GM12875 (cell line): ENCODE measurements around the gene MEG3.

Experiments
- H3K4me3 ChIP-seq: one replicate; pipeline ENCODE4 v1.5.1; 2011; ENCODE audit warnings: low read depth, low read length, control low read depth
- TF ChIP-seq, protein P1 (sequence below): IDR thresholded peaks from 2 replicates; pipeline ENCODE4 v1.5.1; 2011; ENCODE audit warnings: low read depth, mild to moderate bottlenecking, control low read depth, inconsistent platforms, low read length, moderate library complexity, borderline replicate concordance; ENCODE audit not compliant: insufficient read depth

MEG3 gene

DNA sequence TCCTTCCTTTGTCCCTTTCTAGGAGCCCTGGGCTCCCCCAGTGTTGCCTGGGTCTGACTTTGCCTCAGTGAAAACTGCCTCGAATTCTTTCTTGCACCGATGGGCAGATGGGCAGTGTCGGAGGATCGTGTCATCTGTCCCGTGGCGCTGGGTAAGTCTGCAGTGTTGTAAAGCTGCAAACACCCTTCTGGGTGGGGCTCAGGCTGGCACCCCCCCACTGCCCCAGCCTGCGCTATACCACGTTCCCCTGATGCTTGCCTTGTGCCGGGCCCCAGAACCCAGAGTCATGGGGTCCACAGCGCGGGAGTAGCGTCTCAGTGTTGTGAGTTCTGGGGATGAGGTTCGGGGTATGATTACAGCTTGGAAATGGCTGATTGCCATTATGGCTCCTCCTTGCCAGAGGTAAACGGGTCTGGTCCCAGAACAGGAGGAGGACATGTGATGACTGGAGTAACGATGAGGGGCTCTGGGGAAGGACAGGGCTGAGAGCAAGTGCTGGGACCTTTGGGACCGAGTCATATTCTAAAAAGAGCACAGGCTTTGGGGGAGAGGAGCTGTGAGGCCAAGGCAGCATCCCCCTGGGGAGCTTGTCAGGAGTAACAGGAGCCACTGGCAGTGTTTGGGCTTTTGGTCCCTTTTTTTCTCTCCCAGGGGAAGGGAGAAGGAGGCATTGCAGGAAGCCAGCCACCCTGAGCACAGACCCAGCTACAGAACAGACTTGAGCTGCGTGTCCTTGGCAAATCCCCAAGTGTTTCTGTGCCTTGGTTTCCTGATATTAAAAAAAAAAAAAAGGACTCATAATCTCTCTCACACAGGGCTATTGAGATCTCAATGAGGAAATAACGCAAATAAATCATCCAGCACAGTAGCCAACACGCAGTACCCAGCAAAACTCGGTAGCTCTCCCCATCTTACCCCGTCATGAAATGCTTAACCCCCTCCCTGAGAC, 73.3 kb downstream of the MEG3 start:
- no peak overlapping the region for H3K4me3 ChIP-seq
- TF ChIP-seq, protein P1, sequence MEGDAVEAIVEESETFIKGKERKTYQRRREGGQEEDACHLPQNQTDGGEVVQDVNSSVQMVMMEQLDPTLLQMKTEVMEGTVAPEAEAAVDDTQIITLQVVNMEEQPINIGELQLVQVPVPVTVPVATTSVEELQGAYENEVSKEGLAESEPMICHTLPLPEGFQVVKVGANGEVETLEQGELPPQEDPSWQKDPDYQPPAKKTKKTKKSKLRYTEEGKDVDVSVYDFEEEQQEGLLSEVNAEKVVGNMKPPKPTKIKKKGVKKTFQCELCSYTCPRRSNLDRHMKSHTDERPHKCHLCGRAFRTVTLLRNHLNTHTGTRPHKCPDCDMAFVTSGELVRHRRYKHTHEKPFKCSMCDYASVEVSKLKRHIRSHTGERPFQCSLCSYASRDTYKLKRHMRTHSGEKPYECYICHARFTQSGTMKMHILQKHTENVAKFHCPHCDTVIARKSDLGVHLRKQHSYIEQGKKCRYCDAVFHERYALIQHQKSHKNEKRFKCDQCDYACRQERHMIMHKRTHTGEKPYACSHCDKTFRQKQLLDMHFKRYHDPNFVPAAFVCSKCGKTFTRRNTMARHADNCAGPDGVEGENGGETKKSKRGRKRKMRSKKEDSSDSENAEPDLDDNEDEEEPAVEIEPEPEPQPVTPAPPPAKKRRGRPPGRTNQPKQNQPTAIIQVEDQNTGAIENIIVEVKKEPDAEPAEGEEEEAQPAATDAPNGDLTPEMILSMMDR, result no peak

DNA sequence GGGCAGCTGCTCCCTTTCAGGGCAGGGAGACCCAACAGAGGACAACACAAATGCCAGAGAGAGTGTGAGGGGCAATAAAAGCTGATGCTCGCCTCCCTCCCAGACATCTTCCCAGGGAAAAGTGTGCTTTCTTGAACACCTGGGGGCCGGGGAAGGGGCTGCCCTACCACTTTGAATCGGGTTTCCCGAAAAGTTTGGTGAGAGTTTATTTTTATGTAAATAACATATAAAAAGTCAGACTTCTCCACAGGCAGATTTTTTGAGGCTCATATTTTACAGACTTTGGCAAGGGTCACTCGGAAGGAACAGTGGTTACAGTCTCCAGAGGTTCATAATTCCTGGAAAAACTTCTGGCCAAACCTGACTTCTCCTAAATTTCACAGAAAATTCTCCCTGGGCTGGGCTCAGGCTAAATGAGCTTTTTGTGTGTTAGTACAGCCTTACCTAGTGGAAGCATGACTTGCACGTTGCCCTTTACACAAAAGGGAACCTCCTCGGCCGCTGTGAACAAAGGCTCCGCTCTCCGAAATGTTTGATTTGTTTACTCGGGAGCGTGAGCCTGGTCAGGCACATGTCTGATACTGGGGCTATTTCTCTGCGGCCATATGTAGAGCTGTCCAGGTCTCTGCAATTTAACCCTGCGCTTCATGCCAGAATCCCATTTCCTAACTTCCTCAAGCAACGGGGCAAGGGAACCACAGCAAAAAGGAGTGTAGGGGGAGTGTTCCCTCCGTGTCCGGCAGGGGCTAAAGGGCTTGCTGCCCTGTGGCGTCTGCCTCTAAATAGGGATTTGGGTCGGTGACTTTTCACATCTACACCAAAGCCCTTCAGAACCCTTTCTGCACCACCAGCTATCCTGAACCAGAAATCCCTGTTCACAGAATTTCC, 74.2 kb downstream of the MEG3 start:
- TF ChIP-seq, protein P1, result no peak
- H3K4me3 ChIP-seq, result no peak overlapping the region

DNA sequence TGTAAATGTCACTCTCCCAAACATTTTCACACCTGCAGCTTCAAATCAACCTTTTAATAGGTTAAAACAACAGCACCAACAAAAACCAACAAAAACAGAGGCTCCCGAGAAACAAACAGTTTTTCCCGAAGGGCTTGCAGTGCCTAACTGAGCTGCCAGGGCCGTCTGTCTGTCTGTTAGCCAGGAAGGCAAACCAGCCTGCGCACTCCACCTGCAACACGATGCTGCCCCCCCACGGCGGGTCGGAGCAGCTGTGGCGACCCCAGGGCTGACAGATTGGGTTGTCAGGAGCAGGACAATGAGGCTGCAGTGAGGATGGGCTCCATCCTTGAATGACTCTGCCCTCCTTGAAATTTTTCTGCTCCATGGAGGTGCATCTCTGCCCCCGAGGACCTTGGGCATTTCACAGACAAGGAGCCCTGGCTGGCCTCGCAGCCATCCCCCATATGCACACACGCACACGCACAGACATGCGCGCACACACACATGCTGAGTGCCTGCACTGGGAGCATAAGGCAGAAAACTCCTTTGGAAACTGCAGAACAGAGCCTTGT, 75.0 kb downstream of the MEG3 start:
- TF ChIP-seq, protein P1, result peak; percentile 37; the same call in 1 of the 2 replicates
- H3K4me3 ChIP-seq, result no peak overlapping the region

DNA sequence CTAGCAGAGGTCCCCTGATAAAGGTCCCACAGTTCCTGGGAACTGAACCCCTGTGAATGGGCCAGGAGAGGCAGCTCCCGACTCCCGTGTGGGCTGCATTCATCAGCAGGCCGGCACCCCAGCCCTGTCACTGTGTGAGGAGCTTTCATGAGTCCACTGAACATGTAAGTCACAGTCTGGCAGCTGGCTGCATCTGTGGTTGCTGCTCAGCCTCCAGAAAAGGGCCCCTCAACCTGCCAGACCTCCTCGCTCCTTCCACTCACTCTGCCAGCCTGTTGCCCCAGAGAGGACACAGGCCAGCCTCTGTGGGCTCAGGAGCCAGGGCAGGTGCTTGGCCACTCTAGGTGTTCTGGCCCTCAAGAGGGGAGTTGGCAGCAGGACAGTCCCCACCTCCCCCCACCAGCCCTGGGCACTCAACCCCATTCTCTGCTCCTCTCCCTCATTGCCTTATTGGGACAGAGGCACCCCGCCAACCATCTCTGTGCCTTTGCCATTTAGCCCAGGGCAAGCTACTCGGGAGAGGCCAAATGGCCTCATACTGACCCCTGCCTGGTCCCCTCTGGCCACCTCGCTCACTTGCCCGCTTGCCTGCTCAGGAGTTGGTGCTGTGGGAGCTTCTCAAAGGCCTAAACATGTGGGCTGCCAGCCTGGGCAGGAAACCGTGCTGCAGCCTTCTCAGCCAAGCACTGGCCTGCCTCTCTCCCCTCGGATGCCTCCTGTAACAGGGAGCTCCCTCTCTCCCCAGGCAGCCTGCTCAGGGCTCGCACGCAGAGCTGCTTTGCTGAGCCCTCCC, 75.7 kb downstream of the MEG3 start:
- no peak overlapping the region for H3K4me3 ChIP-seq
- TF ChIP-seq, protein P1, result no peak

DNA sequence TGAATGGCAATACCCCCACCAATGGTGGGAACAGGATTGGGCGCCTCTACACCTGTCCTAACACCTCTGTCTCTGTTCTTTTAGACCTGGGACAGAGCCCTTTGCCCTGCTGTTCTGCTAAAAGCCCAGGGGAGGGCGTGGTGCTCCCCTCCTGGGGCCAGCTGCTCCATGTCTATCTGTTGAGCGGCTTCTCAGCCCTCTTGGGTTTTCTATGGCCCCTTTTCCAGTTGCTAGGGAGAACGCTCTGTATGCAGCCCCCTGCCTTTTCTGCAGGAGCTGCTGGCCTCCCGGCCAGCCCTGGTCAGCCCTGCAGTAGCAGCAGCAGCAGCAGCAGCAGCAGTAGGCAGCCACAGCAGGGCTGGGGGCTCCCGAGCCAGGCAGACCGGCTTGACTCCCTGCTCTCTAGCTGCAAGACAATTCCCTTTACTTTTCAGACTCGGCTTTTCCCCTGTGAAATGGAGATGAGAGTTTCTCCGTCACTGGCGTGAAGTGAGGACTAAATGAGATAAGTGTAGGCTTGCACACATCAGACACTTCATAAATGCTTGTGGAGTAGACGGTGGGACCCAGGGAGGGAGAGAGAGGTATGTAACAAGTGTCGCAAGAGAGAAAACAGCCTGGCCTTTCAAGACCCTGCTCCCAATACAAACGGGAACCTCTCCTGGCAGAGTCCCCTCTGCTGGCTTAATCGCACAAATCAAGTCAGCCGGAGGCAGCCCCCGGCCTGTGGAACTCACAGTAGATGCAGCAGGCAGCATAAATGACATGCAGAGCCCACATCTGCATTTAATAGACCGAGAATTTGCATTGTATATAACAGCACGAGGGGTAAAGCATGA, 76.6 kb downstream of the MEG3 start:
- TF ChIP-seq, protein P1, result no peak
- H3K4me3 ChIP-seq, result no peak overlapping the region

DNA sequence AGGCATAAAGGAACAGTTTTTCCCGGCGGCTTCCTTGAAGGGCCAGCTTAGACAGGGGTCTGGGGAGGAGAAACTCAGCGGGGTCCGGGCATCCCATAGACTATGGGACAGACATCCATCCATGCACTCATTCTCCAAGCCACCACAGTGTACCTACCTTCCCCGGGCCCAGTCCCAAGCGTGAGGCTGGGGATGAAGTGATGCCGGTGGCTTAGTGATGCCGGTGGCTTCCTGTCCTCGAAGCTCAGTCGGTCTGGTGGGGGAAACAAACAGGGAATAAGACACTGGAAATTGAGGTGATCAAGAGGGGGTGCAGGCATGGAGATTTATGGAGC, 77.2 kb downstream of the MEG3 start:
- no peak overlapping the region for H3K4me3 ChIP-seq
- TF ChIP-seq, protein P1, result no peak
